GM12801 (cell line): Measurements from ENCODE around the gene SHISAL1.

ENCODE experiments used
- TF ChIP-seq, protein P1 (sequence below): IDR thresholded peaks from one replicate; pipeline ENCODE4 v1.5.1; 2011; ENCODE audit warnings: control low read depth; ENCODE audit not compliant: insufficient read length; ENCODE audit errors: extremely low read depth

Gene SHISAL1

DNA sequence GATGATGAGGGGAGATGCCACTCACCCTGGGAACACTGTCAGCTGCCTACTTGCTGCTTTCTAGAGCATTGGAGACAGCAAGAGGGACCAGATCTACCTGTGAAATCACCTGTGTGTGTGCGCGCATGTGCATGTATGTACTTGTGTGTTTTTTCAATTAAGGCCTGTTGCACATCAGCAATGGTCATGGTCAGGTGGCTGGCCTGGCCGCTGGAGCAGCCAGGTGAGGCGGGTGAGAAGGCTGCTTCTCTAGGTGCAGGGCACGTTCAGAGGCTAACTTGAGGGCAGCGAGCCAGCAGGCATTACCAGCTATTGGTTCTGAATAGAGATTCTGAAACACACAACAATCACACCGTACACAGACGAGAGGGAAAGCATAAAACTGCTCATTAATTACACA lies 66.9 kb downstream of the SHISAL1 start:
- TF ChIP-seq, protein P1, sequence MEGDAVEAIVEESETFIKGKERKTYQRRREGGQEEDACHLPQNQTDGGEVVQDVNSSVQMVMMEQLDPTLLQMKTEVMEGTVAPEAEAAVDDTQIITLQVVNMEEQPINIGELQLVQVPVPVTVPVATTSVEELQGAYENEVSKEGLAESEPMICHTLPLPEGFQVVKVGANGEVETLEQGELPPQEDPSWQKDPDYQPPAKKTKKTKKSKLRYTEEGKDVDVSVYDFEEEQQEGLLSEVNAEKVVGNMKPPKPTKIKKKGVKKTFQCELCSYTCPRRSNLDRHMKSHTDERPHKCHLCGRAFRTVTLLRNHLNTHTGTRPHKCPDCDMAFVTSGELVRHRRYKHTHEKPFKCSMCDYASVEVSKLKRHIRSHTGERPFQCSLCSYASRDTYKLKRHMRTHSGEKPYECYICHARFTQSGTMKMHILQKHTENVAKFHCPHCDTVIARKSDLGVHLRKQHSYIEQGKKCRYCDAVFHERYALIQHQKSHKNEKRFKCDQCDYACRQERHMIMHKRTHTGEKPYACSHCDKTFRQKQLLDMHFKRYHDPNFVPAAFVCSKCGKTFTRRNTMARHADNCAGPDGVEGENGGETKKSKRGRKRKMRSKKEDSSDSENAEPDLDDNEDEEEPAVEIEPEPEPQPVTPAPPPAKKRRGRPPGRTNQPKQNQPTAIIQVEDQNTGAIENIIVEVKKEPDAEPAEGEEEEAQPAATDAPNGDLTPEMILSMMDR: no peak

GRCh38 chr22:44245438-44245837 lies 67.3 kb downstream of the SHISAL1 start:
- TF ChIP-seq, protein P1: no peak

- TF ChIP-seq, protein P1: no peak
Observed at GRCh38 chr22:44244265-44244822, 68.4 kb downstream of the SHISAL1 start.

- TF ChIP-seq, protein P1: no peak
Observed at GRCh38 chr22:44243761-44244160, 69.0 kb downstream of the SHISAL1 start.

- TF ChIP-seq, protein P1: no peak
Observed at GRCh38 chr22:44242946-44243724, 69.6 kb downstream of the SHISAL1 start.

GRCh38 chr22:44237290-44237689 lies 75.5 kb downstream of the SHISAL1 start:
- TF ChIP-seq, protein P1: no peak

DNA sequence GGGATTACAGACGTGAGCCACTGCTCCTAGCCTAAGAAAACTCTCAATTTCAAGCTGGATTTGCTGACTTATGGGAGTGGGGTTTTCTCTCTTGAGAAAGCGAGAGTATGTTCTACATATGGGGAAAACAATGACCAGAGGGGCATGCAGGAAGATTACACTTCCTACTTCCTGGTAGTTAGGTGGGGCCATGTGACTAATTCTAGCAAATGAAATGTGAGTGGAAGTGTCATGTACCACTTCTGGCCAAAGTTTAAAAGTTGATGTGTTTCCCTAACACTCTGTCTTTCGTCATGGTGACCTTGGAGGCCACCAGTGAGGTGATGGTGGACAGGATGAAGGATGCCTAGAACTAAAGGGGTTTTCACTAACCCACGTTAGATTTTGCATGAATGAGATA lies 81.5 kb downstream of the SHISAL1 start:
- TF ChIP-seq, protein P1: no peak
